Astrocyte of the spinal cord (primary cell): Measurements from ENCODE around the gene PEPD.

Experiments
- DNase-seq: peaks from one replicate; pipeline ENCODE4 v3.0.0; 2011; ENCODE audit warnings: low read depth, low spot score
- H3K4me3 ChIP-seq: 2 replicates; pipeline ENCODE4 v1.5.1; 2011; ENCODE audit warnings: low read depth, mild to moderate bottlenecking, low read length, moderate library complexity
- in situ Hi-C: cut with HindIII; loops from 2 replicates; pipeline ENCODE4 v1.10.0; 2017; ENCODE audit warnings: low sequenced_read_pairs
- TF ChIP-seq, protein P1 (sequence below): IDR thresholded peaks from 2 replicates; pipeline ENCODE4 v1.5.1; 2012; ENCODE audit warnings: low read depth, mild to moderate bottlenecking, low read length, inconsistent platforms

PEPD gene

DNA sequence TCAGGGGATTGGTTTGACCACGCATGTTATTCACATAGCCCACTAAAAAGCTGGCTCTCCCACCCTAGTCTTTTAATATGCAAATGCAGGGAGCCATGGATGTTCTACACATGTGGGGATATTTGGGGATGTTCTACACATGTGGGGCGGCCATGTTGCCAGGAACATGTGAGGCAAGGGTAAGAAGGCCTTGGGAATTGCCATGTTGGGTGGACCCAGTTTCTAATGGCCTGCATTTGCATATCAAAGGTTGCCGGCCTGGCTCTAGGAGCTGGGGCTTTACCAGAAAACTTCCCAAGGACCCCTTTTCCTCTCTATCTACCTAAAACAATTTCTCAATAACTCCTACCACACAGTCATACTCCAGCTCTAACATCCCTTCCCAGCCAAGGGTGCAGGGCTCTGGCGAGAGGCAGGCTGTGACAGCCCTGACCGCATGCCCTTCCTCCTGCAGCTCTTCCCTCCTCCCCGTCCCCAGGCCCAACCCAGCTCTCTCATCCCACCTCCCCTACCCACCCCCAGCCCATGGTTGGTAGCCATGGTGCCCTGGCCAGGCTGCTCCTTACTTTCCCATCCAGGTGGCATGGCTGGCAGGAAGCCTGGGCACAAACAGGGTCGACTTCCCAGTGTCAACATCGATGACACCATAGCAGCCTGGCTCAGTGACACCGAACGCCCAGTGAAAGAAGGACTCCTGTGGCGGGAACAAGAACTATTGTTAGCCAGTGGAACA is 11.0 kb downstream of the PEPD start:
- TF ChIP-seq, protein P1, sequence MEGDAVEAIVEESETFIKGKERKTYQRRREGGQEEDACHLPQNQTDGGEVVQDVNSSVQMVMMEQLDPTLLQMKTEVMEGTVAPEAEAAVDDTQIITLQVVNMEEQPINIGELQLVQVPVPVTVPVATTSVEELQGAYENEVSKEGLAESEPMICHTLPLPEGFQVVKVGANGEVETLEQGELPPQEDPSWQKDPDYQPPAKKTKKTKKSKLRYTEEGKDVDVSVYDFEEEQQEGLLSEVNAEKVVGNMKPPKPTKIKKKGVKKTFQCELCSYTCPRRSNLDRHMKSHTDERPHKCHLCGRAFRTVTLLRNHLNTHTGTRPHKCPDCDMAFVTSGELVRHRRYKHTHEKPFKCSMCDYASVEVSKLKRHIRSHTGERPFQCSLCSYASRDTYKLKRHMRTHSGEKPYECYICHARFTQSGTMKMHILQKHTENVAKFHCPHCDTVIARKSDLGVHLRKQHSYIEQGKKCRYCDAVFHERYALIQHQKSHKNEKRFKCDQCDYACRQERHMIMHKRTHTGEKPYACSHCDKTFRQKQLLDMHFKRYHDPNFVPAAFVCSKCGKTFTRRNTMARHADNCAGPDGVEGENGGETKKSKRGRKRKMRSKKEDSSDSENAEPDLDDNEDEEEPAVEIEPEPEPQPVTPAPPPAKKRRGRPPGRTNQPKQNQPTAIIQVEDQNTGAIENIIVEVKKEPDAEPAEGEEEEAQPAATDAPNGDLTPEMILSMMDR: no peak
- no peak for DNase-seq
- no peak overlapping the region for H3K4me3 ChIP-seq
- in situ Hi-C loops: no loop called here

DNA sequence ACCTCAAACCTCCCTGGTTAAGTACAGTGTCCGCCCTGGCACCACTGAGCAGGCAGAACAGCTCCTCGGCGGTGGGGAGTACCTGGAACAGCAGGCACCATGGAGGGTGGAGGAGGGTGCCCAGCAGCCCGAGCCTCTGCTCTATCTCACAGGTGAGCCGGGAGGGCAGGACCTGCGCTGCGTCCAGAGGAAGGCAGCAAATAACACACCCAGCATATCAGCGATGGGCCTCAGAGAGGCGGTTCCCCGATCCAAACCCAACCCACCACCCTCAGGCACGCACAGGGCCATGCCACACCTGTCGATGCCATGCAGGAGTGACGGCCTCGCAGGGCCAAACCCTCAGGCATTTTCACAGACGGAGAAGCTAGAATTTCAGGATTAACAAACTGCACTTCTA is 11.8 kb downstream of the PEPD start:
- no peak overlapping the region for H3K4me3 ChIP-seq
- DNase-seq: no peak
- TF ChIP-seq, protein P1: no peak
- in situ Hi-C loops: no loop called here

DNA sequence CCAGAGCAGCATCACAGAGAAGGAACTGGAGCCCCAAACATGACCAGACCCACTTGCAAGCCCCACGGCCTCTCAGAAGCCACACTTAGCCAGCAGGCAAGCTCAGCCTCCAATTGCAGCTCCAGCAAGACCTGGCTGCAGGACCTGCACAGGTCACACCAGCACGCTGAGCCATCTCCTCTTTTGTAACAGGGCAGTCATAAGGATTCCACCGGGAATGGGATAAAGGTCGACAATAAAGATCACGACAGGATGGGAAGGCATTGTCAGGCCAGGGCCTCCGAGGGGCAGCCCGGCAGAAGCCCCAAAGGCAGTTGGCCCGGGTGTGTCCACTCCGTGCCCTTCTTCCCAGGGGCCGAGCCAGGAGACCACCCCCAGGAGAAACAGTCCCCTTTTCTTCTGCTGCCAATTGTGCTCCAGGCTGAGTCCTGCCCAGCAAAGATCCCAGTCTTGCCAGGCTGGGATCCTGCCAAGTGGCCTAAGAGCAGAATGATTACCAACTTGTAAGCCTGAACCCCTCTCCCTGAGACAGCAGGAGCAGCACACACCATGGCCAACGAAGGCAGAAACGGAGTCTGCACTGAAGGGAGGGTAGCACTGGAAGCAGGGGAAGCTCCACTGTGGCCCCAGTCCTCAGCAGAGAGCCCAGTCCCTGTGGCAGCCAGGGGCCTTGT is 12.5 kb downstream of the PEPD start:
- H3K4me3 ChIP-seq: no peak overlapping the region
- in situ Hi-C loops: no loop called here
- DNase-seq: no peak
- TF ChIP-seq, protein P1: no peak

DNA sequence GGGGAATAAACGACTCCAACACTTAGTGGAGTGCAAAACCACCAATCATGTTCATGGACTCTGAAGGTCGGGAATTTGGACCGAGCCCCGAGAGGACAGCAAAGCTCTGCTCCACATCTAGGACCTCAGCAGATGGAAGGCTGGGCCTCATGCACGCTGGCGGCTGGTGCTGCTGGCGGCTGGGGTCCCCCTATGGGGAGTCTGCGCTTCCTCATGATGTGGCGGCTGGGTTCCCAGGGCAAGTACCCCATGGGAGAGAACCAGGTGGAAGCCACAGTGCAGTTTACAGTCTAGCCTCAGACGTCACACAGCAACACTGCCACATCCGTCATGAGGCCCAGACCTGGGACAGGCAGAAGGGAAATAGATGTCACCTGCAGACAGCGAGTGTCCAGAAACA is 13.2 kb downstream of the PEPD start:
- H3K4me3 ChIP-seq: no peak overlapping the region
- in situ Hi-C loops: no loop called here
- TF ChIP-seq, protein P1: no peak
- DNase-seq: no peak

DNA sequence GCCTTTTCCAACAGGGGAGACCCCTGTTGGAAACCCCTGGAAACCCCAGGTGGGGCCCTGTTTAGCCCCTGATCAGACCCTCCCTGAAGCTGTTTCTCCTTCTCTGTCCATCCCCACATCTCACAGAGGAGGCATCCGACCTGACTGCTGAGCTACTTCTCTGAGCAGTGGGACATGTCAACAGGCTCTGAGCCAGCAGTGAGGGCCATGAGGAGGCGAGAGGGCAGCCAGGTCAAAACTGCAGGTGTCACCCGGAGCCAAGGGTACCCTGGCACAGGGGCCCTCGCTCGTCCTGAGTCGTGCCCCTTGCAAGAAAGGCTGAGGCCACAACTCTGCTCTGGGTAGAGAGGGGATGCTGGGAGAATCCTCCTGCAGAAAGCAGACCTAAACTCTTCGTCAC is 13.6 kb downstream of the PEPD start:
- in situ Hi-C loops: no loop called here
- TF ChIP-seq, protein P1: no peak
- DNase-seq: no peak
- H3K4me3 ChIP-seq: no peak overlapping the region

DNA sequence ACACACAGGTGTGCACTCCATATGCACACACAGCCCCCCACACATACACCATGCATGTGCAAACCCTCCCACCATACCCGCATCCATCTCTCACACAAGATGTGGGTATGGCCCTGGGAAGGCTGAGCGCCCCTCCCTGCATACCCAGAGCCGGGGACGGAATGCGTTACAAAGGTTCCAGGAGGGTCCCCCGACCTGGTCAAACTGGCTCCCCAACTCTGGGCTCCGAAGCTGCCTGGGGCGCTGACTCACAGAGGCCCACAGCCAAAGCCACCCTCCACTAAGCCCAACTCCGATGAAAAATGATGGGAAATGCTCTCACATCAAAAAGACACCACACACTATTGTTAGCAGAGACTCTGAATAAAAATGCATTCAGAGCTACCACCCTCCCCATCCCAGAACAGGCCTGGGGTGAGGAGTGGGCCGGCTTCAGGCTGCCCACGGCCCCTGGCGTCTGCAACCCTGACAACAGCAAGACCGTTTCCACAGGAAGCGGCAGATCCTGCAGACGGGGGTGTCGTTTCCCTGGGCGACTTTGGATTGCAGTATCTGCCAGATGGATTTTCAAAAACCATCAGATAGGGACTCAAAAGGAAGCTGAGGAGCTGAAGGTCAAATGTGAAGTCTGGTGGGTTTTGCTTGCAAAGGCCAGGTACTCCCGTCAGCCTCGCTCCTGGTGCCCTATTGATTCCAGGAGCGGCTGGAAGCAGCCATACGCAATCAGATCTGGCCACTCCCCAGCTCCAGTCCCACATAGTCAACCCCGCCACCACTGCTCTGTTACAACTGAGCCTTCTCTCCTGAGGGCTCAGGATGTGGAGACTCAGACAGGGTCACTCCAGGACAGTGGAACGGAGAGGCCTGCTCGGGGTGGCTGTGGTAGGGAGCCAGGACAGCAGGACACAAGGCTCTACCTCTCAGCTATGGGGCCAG is 14.3 kb downstream of the PEPD start:
- H3K4me3 ChIP-seq: no peak overlapping the region
- no peak for DNase-seq
- in situ Hi-C loops: no loop called here
- TF ChIP-seq, protein P1: no peak
